CD14-positive monocyte (primary cell): ENCODE measurements around the gene ST7. TPM values are rescaled to one million over a fixed set of nuclear protein-coding genes. Genes with fewer than 3 reads are reported as not detected.

ENCODE experiments used
- DNase-seq, 3 donors: peaks; one replicate each; pipeline ENCODE4 v3.0.0-alpha.2; 2011 to 2022
- H2AFZ ChIP-seq: 2 replicates; pipeline ENCODE4 v1.6.0; 2012; ENCODE audit warnings: mild to moderate bottlenecking, low read depth, low read length, inconsistent platforms; ENCODE audit not compliant: insufficient read depth, poor library complexity, severe bottlenecking
- H3K27ac ChIP-seq, 2 donors: 1 replicate in 1 of 2; 2 replicates in 1 of 2; pipeline ENCODE4 v1.5.1; 2012 to 2013; ENCODE audit warnings: low read length in 2 of 2, control low read depth in 1 of 2, inconsistent platforms in 1 of 2, low read depth in 1 of 2, mild to moderate bottlenecking in 1 of 2
- H3K27me3 ChIP-seq, 2 donors: one replicate each; pipeline versions ENCODE4 v1.6.0 to v1.6.1; 2011 to 2013; ENCODE audit warnings: low read length in 2 of 2; ENCODE audit not compliant: control insufficient read depth in 2 of 2, insufficient read depth in 2 of 2
- H3K36me3 ChIP-seq, 2 donors: replicated peaks in 1 of 2; 1 replicate in 1 of 2; 2 replicates in 1 of 2; pipeline versions ENCODE4 v1.5.1 to v1.6.1; 2012 to 2013; ENCODE audit warnings: low read length in 2 of 2, control low read depth in 1 of 2, inconsistent platforms in 1 of 2, mild to moderate bottlenecking in 1 of 2; ENCODE audit not compliant: insufficient read depth in 2 of 2, control insufficient read depth in 1 of 2
- H3K4me1 ChIP-seq, 2 donors: 1 replicate in 1 of 2; 2 replicates in 1 of 2; pipeline versions ENCODE4 v1.5.1 to v1.6.1; 2012 to 2013; ENCODE audit warnings: low read length in 2 of 2, control low read depth in 1 of 2, inconsistent platforms in 1 of 2, mild to moderate bottlenecking in 1 of 2, moderate library complexity in 1 of 2; ENCODE audit not compliant: insufficient read depth in 2 of 2, control insufficient read depth in 1 of 2
- H3K4me2 ChIP-seq: replicated peaks from 2 replicates; pipeline ENCODE3; 2012; ENCODE audit warnings: low read length, moderate library complexity, mild to moderate bottlenecking; ENCODE audit not compliant: poor library complexity, severe bottlenecking; ENCODE audit errors: extremely low read depth
- H3K4me3 ChIP-seq, 3 experiments: fragments of 200-600 bp in 1 of 3; sonication (generic) in 1 of 3; replicated peaks in 1 of 3; 1 replicate in 2 of 3; 2 replicates in 1 of 3; pipeline ENCODE4 v1.5.1; 2011 to 2013; ENCODE audit warnings: low read length in 3 of 3, mild to moderate bottlenecking in 3 of 3, control low read depth in 2 of 3, low read depth in 2 of 3, inconsistent platforms in 1 of 3, moderate library complexity in 1 of 3
- H3K79me2 ChIP-seq: 2 replicates; pipeline ENCODE4 v1.6.0; 2012; ENCODE audit warnings: mild to moderate bottlenecking, control low read depth, inconsistent platforms, low read length, moderate library complexity; ENCODE audit not compliant: insufficient read depth
- H3K9ac ChIP-seq: 2 replicates; pipeline ENCODE4 v1.6.0; 2017; ENCODE audit warnings: low read length, mild to moderate bottlenecking; ENCODE audit not compliant: insufficient read depth, poor library complexity, severe bottlenecking
- H3K9me3 ChIP-seq, 2 donors: replicated peaks in 1 of 2; 1 replicate in 1 of 2; 2 replicates in 1 of 2; pipeline versions ENCODE4 v1.5.1 to v1.6.1; 2012 to 2013; ENCODE audit warnings: low read length in 2 of 2, control low read depth in 1 of 2; ENCODE audit not compliant: control insufficient read depth in 1 of 2, insufficient read depth in 1 of 2
- H4K20me1 ChIP-seq: 2 replicates; pipeline ENCODE4 v1.6.0; 2012; ENCODE audit warnings: mild to moderate bottlenecking, low read length, control low read depth, moderate library complexity; ENCODE audit not compliant: insufficient read depth
- H3K27ac Mint-ChIP-seq, 7 donors: one replicate each; pipeline ENCODE4 v1.8.0; 2020; ENCODE audit warnings: mild to moderate bottlenecking in 7 of 7, mixed read lengths in 7 of 7, moderate library complexity in 6 of 7, inconsistent platforms in 2 of 7
- H3K27me3 Mint-ChIP-seq, 3 donors: one replicate each; pipeline ENCODE4 v1.8.0; 2021 to 2022; ENCODE audit warnings: low read depth in 3 of 3, mild to moderate bottlenecking in 3 of 3, mixed read lengths in 3 of 3, moderate library complexity in 3 of 3, inconsistent platforms in 1 of 3
- H3K36me3 Mint-ChIP-seq, 2 donors: one replicate each; pipeline ENCODE4 v1.8.0; 2020; ENCODE audit warnings: mixed read lengths in 2 of 2, inconsistent platforms in 1 of 2, mild to moderate bottlenecking in 1 of 2
- H3K4me1 Mint-ChIP-seq: one replicate; pipeline ENCODE4 v1.8.0; 2020; ENCODE audit warnings: mild to moderate bottlenecking, mixed read lengths
- H3K4me3 Mint-ChIP-seq, 2 donors: one replicate each; pipeline ENCODE4 v1.8.0; 2020; ENCODE audit warnings: mild to moderate bottlenecking in 2 of 2, mixed read lengths in 2 of 2, moderate library complexity in 1 of 2
- H3K9me3 Mint-ChIP-seq, 7 donors: one replicate each; pipeline ENCODE4 v1.8.0; 2020 to 2022; ENCODE audit warnings: mixed read lengths in 7 of 7, mild to moderate bottlenecking in 6 of 7, moderate library complexity in 6 of 7, inconsistent platforms in 2 of 7
- WGBS: methylation state at CpG from one replicate; pipeline ENCODE4 v1.1.5; 2013; ENCODE audit warnings: missing lambda C conversion rate; ENCODE audit not compliant: insufficient coverage; 5-methylcytosine and 5-hydroxymethylcytosine counted together
- intact Hi-C, 2 donors: fragments of 100-400 bp; cut with micrococcal nuclease; formaldehyde crosslinking; loops; one replicate each; pipeline versions ENCODE4 v1.15.0 to v1.15.1; 2023
- polyA plus RNA-seq, 3 donors: library from polyadenylated mRNA; depleted of rRNA in 1 of 3; unstranded in 2 of 3; stranded (reverse) in 1 of 3; fragments of 300-500 nt in 2 of 3; fragments of >200 nt in 1 of 3; fragmentation: Illumina TruSeq in 2 of 3; gene quantifications; 1 replicate in 2 of 3; 2 replicates in 1 of 3; pipeline ENCODE4 v1.2.3, GENCODE V29; 2012 to 2021
- TF ChIP-seq, protein P1 (sequence below): fragments of 200-600 bp; IDR thresholded peaks from one replicate; pipeline ENCODE4 v1.8.0; 2022; ENCODE audit warnings: antibody characterized with exemption, mild to moderate bottlenecking

The ST7 gene
- polyA plus RNA-seq, 3 donors, result 3.6 to 5.5 (median 4.1) TPM

DNA sequence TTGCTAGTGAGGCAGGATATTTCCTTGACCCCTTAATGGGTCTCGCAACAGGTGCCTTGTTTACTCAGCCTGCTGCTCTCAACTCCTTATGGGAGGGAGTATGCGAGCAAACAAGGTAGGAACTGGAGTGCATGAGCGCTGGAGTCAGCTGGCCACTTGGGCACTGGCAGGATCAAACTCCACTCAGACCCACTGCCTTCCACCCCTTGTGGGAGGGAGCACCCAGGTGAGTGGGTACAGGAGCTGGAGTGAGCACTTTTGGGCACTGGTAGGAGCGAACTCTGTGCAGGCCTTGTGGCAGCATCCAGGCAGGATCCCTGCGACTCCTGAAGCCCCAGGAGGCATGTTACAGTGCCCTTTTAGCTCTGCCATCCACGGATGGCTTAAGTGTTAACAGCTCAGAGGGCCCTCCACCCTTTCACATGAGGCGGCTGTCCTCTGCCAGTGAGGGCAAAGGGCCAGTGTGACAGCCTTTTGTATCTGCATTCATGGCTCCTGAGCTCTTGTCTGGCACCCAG lies 123.2 kb downstream of the ST7 start:
- no peak for DNase-seq
- H2AFZ ChIP-seq, result no peak overlapping the region
- no peaks in the 10 kb centered on the region for H3K27me3 Mint-ChIP-seq
- peaks cover 4 to 14% of the 10 kb centered on the region in 2 donors for H3K9me3 ChIP-seq
- 92% methylated on average over 4 of the region's 7 CpGs for WGBS
- H3K36me3 Mint-ChIP-seq, result peaks cover 0 to 3% of the 10 kb centered on the region in 2 donors
- intact Hi-C loops, result no loop called here
- TF ChIP-seq, protein P1, sequence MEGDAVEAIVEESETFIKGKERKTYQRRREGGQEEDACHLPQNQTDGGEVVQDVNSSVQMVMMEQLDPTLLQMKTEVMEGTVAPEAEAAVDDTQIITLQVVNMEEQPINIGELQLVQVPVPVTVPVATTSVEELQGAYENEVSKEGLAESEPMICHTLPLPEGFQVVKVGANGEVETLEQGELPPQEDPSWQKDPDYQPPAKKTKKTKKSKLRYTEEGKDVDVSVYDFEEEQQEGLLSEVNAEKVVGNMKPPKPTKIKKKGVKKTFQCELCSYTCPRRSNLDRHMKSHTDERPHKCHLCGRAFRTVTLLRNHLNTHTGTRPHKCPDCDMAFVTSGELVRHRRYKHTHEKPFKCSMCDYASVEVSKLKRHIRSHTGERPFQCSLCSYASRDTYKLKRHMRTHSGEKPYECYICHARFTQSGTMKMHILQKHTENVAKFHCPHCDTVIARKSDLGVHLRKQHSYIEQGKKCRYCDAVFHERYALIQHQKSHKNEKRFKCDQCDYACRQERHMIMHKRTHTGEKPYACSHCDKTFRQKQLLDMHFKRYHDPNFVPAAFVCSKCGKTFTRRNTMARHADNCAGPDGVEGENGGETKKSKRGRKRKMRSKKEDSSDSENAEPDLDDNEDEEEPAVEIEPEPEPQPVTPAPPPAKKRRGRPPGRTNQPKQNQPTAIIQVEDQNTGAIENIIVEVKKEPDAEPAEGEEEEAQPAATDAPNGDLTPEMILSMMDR, result no peak
- H3K4me1 Mint-ChIP-seq, result peaks cover 18% of the 10 kb centered on the region
- no peaks in the 10 kb centered on the region for H3K79me2 ChIP-seq
- H3K27ac ChIP-seq, result no peak overlapping the region
- no peak overlapping the region for H3K4me3 ChIP-seq
- no peaks in the 10 kb centered on the region for H3K27me3 ChIP-seq
- H3K36me3 ChIP-seq, result no peaks in the 10 kb centered on the region
- H3K27ac Mint-ChIP-seq, result no peak overlapping the region
- no peaks in the 10 kb centered on the region for H4K20me1 ChIP-seq
- H3K4me2 ChIP-seq, result no peak overlapping the region
- no peak overlapping the region for H3K9ac ChIP-seq
- peaks cover 6 to 10% of the 10 kb centered on the region in 2 donors for H3K4me1 ChIP-seq
- peaks cover 0 to 14% (median 8%) of the 10 kb centered on the region in 7 donors for H3K9me3 Mint-ChIP-seq
- no peak overlapping the region for H3K4me3 Mint-ChIP-seq

DNA sequence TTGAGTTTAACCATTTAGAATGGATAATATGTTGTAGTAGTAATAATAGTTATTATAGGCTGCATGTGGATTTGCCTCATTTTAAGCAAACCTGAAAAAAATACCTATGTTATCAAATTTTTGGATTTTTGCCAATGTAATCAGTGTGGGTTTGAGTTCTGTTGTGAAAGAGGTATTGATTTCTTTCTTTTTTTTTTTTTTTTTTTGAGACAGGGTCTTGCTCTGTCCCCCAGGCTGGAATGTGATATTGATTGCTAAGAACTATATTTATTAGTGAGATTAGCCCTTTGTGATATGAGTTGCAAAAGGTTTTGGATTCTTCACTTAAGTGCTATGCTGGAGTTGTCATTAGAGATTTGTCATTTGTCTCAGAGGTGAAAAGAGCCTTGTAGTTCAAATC lies 124.4 kb downstream of the ST7 start:
- no peak overlapping the region for H3K27ac Mint-ChIP-seq
- no peak overlapping the region for H3K4me3 ChIP-seq
- no peak for DNase-seq
- no peaks in the 10 kb centered on the region for H4K20me1 ChIP-seq
- peaks cover 0 to 14% (median 8%) of the 10 kb centered on the region in 7 donors for H3K9me3 Mint-ChIP-seq
- intact Hi-C loops, result no loop called here
- H2AFZ ChIP-seq, result no peak overlapping the region
- no peak overlapping the region for H3K27ac ChIP-seq
- peaks cover 4 to 7% of the 10 kb centered on the region in 2 donors for H3K4me1 ChIP-seq
- no peaks in the 10 kb centered on the region for H3K36me3 ChIP-seq
- H3K9me3 ChIP-seq, result peaks cover 4 to 14% of the 10 kb centered on the region in 2 donors
- no peak overlapping the region for H3K4me2 ChIP-seq
- peaks cover 10% of the 10 kb centered on the region for H3K4me1 Mint-ChIP-seq
- TF ChIP-seq, protein P1, result no peak
- no peak overlapping the region for H3K9ac ChIP-seq
- H3K36me3 Mint-ChIP-seq, result peaks cover 0 to 3% of the 10 kb centered on the region in 2 donors
- no peaks in the 10 kb centered on the region for H3K27me3 ChIP-seq
- no peaks in the 10 kb centered on the region for H3K79me2 ChIP-seq
- H3K27me3 Mint-ChIP-seq, result no peaks in the 10 kb centered on the region
- H3K4me3 Mint-ChIP-seq, result no peak overlapping the region
